Hematopoietic multipotent progenitor cell treated with erythropoietin and hydrocortisone succinate and interleukin-3 and kit ligand, for 4 days (in vitro differentiated cells): ENCODE data around the gene COL23A1.

Source experiments
- DNase-seq: peaks from one replicate; pipeline ENCODE4 v3.0.0-alpha.2; 2015

COL23A1 gene

GRCh38 chr5:178418031-178418430 lies 172.2 kb downstream of the COL23A1 start:
- DNase-seq, result no peak

GRCh38 chr5:178417391-178417811 lies 172.8 kb downstream of the COL23A1 start:
- peak; percentile 92 for DNase-seq

GRCh38 chr5:178416919-178417318 lies 173.3 kb downstream of the COL23A1 start:
- DNase-seq, result no peak

- no peak for DNase-seq
Measured at GRCh38 chr5:178416206-178416882, 173.8 kb downstream of the COL23A1 start.

- no peak for DNase-seq
Measured at GRCh38 chr5:178415353-178415752, 174.8 kb downstream of the COL23A1 start.

- DNase-seq, result no peak
Measured at GRCh38 chr5:178413988-178414387, 176.2 kb downstream of the COL23A1 start.

GRCh38 chr5:178411083-178411482 lies 179.1 kb downstream of the COL23A1 start:
- no peak for DNase-seq

- no peak for DNase-seq
Measured at GRCh38 chr5:178407646-178408045, 182.5 kb downstream of the COL23A1 start.

GRCh38 chr5:178404987-178405386 lies 185.2 kb downstream of the COL23A1 start:
- DNase-seq, result no peak

- DNase-seq, result no peak
Measured at GRCh38 chr5:178403956-178404600, 186.1 kb downstream of the COL23A1 start.

GRCh38 chr5:178403351-178403750 lies 186.8 kb downstream of the COL23A1 start:
- DNase-seq, result no peak

GRCh38 chr5:178399701-178400095 lies 190.5 kb downstream of the COL23A1 start:
- no peak for DNase-seq

- DNase-seq, result no peak
Measured at GRCh38 chr5:178398901-178399700, 191.1 kb downstream of the COL23A1 start.

- DNase-seq, result no peak
Measured at GRCh38 chr5:178396796-178397720, 193.1 kb downstream of the COL23A1 start.

GRCh38 chr5:178394074-178394473 lies 196.1 kb downstream of the COL23A1 start:
- DNase-seq, result no peak

- DNase-seq, result peak; percentile 38
Measured at GRCh38 chr5:178392931-178393394, 197.2 kb downstream of the COL23A1 start.

GRCh38 chr5:178392386-178392785 lies 197.8 kb downstream of the COL23A1 start:
- no peak for DNase-seq

GRCh38 chr5:178391480-178391879 lies 198.7 kb downstream of the COL23A1 start:
- DNase-seq, result no peak

- DNase-seq, result no peak
Measured at GRCh38 chr5:178389796-178390195, 200.4 kb downstream of the COL23A1 start.

- no peak for DNase-seq
Measured at GRCh38 chr5:178389026-178389729, 201.0 kb downstream of the COL23A1 start.

GRCh38 chr5:178388386-178389025 lies 201.7 kb downstream of the COL23A1 start:
- no peak for DNase-seq

- DNase-seq, result no peak
Measured at GRCh38 chr5:178387856-178388190, 202.4 kb downstream of the COL23A1 start.
